Astrocyte (in vitro differentiated cells and primary cell): Measurements from ENCODE around the gene LSMEM2. TPM values are rescaled to one million over a fixed set of nuclear protein-coding genes. Genes with fewer than 3 reads are reported as not detected.

Source experiments
- DNase-seq: peaks from one replicate; pipeline ENCODE4 v3.0.0-alpha.2; 2010; ENCODE audit warnings: low read depth
- FAIRE-seq: peaks from 2 replicates; lab custom pipeline; 2011; peaks lifted over from hg19 to GRCh38; lab: Jason Lieb, UNC
- H2AFZ ChIP-seq: 2 replicates; pipeline ENCODE4 v1.6.0; 2012; ENCODE audit warnings: low read depth, low read length, inconsistent platforms
- H3K27ac ChIP-seq: 2 replicates; pipeline ENCODE4 v1.5.1; 2011; ENCODE audit warnings: low read depth, low read length, inconsistent platforms
- H3K27me3 ChIP-seq: 2 replicates; pipeline ENCODE4 v1.6.0; 2011; ENCODE audit warnings: low read length, inconsistent platforms; ENCODE audit not compliant: insufficient read depth
- H3K36me3 ChIP-seq: 2 replicates; pipeline ENCODE4 v1.5.1; 2011; ENCODE audit warnings: low read length, inconsistent platforms; ENCODE audit not compliant: insufficient read depth
- H3K4me1 ChIP-seq: 2 replicates; pipeline ENCODE4 v1.5.1; 2011; ENCODE audit warnings: low read length, inconsistent platforms; ENCODE audit not compliant: insufficient read depth
- H3K4me2 ChIP-seq: 2 replicates; pipeline ENCODE4 v1.6.0; 2012; ENCODE audit warnings: low read length, inconsistent platforms
- H3K4me3 ChIP-seq: 2 replicates; pipeline ENCODE4 v1.5.1; 2011; ENCODE audit warnings: low read depth, mild to moderate bottlenecking, low read length, inconsistent platforms; ENCODE audit not compliant: insufficient read depth
- H3K79me2 ChIP-seq: 2 replicates; pipeline ENCODE4 v1.6.0; 2012; ENCODE audit warnings: mild to moderate bottlenecking, low read length, inconsistent platforms; ENCODE audit not compliant: insufficient read depth
- H3K9ac ChIP-seq: 2 replicates; pipeline ENCODE4 v1.6.0; 2012; ENCODE audit warnings: mild to moderate bottlenecking, low read length, inconsistent platforms
- H3K9me3 ChIP-seq: 2 replicates; pipeline ENCODE4 v1.5.1; 2012; ENCODE audit warnings: low read depth, mild to moderate bottlenecking, low read length, inconsistent platforms; ENCODE audit not compliant: insufficient read depth
- H4K20me1 ChIP-seq: 2 replicates; pipeline ENCODE4 v1.6.0; 2012; ENCODE audit warnings: low read length, inconsistent platforms; ENCODE audit not compliant: insufficient read depth
- H3K27ac Mint-ChIP-seq: one replicate; pipeline ENCODE4 v1.8.0; 2021; ENCODE audit warnings: mild to moderate bottlenecking, mixed read lengths; ENCODE audit not compliant: unreplicated experiment
- H3K27me3 Mint-ChIP-seq: one replicate; pipeline ENCODE4 v1.8.0; 2021; ENCODE audit warnings: low read depth, mixed read lengths; ENCODE audit not compliant: unreplicated experiment
- H3K36me3 Mint-ChIP-seq: one replicate; pipeline ENCODE4 v1.8.0; 2021; ENCODE audit warnings: low read depth, mixed read lengths; ENCODE audit not compliant: unreplicated experiment
- H3K4me1 Mint-ChIP-seq: one replicate; pipeline ENCODE4 v1.8.0; 2021; ENCODE audit warnings: low read depth, mixed read lengths; ENCODE audit not compliant: unreplicated experiment
- H3K4me3 Mint-ChIP-seq: one replicate; pipeline ENCODE4 v1.8.0; 2021; ENCODE audit warnings: mild to moderate bottlenecking, moderate library complexity, mixed read lengths; ENCODE audit not compliant: unreplicated experiment
- H3K9me3 Mint-ChIP-seq: one replicate; pipeline ENCODE4 v1.8.0; 2021; ENCODE audit warnings: mild to moderate bottlenecking, mixed read lengths; ENCODE audit not compliant: unreplicated experiment
- EZH2 ChIP-seq: IDR thresholded peaks from 2 replicates; pipeline ENCODE4 v1.6.1; 2012; ENCODE audit warnings: mild to moderate bottlenecking, low read length, inconsistent platforms; ENCODE audit not compliant: insufficient read depth
- total RNA-seq: library from RNA; stranded (reverse); gene quantifications from 2 replicates; pipeline ENCODE4 v1.2.1, GENCODE V29; 2021
- TF ChIP-seq, protein P1 (sequence below): IDR thresholded peaks from 2 replicates; pipeline ENCODE4 v1.5.1; 2011; ENCODE audit warnings: low read depth, mild to moderate bottlenecking, inconsistent platforms, low read length, moderate library complexity; ENCODE audit not compliant: insufficient read depth

The LSMEM2 gene
- total RNA-seq, 1 donor from 2014 or later: 0.30 TPM

DNA sequence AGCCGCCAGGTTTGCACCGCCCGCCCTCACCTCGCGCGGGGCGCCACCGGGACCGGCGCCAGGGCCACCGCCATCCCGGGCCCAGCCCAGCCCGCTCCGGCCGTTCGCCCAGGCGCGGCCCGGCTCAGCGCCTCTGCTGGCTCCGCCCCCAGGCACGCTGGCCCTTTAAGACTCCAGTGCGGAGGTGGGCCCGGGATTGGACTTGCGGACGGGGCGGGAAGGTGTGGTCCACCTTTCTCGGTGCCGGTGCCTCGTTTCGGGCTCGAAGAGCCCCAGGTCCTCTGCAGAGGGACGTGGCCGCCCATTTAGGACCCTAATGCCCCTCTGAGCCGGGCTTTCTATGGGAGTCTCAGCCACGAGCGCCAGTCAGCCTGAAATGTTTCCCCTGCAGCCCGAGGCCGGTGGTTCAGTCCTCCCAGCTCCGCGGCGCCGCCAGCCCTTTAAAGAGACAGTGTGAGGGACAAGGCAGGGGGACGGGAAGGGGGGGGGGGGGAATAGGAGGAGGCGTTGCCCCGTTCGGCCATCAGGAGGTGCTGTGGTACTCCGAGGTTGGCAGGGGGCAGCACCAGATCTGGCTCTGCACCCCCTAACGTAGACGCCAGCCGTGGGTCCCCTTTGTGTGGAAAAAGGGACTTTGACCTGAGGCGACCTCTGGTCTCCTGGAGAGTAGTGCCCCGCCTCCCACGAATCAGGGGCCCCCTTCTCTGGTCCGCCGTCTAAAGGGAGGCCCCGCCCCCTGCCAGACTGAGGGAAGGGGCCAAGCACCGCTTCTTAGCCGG is 42.6 kb downstream of the LSMEM2 start:
- no peak for FAIRE-seq
- peak; percentile 79 for DNase-seq
- Histone ChIP-seq H3K9me3 (no peaks in the 10 kb centered on the region), H3K36me3 (peaks cover 13% of the 10 kb centered on the region), H3K27ac (peak overlapping the region; percentile 100), H3K27me3 (no peaks in the 10 kb centered on the region), H3K79me2 (peaks cover 43% of the 10 kb centered on the region), H4K20me1 (peaks cover 41% of the 10 kb centered on the region), H3K4me3 (peak overlapping the region; percentile 95), H3K9ac (peak overlapping the region; percentile 96), H3K4me2 (peak overlapping the region; percentile 93), H2AFZ (peak overlapping the region; percentile 92), H3K4me1 (peaks cover 26% of the 10 kb centered on the region)
- Mint-ChIP-seq H3K36me3 (peaks cover 15% of the 10 kb centered on the region), H3K27me3 (no peaks in the 10 kb centered on the region), H3K27ac (peak overlapping the region; percentile 98), H3K9me3 (no peaks in the 10 kb centered on the region), H3K4me1 (peaks cover 18% of the 10 kb centered on the region), H3K4me3 (peak overlapping the region; percentile 85)
- TF ChIP-seq, protein P1, sequence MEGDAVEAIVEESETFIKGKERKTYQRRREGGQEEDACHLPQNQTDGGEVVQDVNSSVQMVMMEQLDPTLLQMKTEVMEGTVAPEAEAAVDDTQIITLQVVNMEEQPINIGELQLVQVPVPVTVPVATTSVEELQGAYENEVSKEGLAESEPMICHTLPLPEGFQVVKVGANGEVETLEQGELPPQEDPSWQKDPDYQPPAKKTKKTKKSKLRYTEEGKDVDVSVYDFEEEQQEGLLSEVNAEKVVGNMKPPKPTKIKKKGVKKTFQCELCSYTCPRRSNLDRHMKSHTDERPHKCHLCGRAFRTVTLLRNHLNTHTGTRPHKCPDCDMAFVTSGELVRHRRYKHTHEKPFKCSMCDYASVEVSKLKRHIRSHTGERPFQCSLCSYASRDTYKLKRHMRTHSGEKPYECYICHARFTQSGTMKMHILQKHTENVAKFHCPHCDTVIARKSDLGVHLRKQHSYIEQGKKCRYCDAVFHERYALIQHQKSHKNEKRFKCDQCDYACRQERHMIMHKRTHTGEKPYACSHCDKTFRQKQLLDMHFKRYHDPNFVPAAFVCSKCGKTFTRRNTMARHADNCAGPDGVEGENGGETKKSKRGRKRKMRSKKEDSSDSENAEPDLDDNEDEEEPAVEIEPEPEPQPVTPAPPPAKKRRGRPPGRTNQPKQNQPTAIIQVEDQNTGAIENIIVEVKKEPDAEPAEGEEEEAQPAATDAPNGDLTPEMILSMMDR: peak; percentile 7
- no peak for TF ChIP-seq EZH2

- Histone ChIP-seq H3K27me3 (no peaks in the 10 kb centered on the region), H3K4me3 (peak overlapping the region; percentile 95), H2AFZ (peak overlapping the region; percentile 73), H4K20me1 (peaks cover 35% of the 10 kb centered on the region), H3K27ac (no peak overlapping the region), H3K4me2 (peak overlapping the region; percentile 93), H3K9me3 (no peaks in the 10 kb centered on the region), H3K4me1 (peaks cover 24% of the 10 kb centered on the region), H3K9ac (peak overlapping the region; percentile 96), H3K79me2 (peaks cover 48% of the 10 kb centered on the region), H3K36me3 (peaks cover 13% of the 10 kb centered on the region)
- Mint-ChIP-seq H3K4me1 (peaks cover 20% of the 10 kb centered on the region), H3K9me3 (no peaks in the 10 kb centered on the region), H3K27me3 (no peaks in the 10 kb centered on the region), H3K4me3 (peak overlapping the region; percentile 85), H3K27ac (no peak overlapping the region), H3K36me3 (peaks cover 13% of the 10 kb centered on the region)
- no peak for DNase-seq
- TF ChIP-seq EZH2: no peak
- TF ChIP-seq, protein P1: no peak
- FAIRE-seq: no peak
Observed at GRCh38 chr3:50322115-50322385, 43.2 kb downstream of the LSMEM2 start.
